HG03175 (cell line): Measurements from ENCODE around the gene MUC13.

Experiments used
- ATAC-seq: cut with Tn5 transposase; IDR thresholded peaks from one replicate; pipeline ENCODE4 v1.9.1; 2021; ENCODE audit warnings: mild to moderate bottlenecking, moderate library complexity; ENCODE audit not compliant: unreplicated experiment

The MUC13 gene

DNA sequence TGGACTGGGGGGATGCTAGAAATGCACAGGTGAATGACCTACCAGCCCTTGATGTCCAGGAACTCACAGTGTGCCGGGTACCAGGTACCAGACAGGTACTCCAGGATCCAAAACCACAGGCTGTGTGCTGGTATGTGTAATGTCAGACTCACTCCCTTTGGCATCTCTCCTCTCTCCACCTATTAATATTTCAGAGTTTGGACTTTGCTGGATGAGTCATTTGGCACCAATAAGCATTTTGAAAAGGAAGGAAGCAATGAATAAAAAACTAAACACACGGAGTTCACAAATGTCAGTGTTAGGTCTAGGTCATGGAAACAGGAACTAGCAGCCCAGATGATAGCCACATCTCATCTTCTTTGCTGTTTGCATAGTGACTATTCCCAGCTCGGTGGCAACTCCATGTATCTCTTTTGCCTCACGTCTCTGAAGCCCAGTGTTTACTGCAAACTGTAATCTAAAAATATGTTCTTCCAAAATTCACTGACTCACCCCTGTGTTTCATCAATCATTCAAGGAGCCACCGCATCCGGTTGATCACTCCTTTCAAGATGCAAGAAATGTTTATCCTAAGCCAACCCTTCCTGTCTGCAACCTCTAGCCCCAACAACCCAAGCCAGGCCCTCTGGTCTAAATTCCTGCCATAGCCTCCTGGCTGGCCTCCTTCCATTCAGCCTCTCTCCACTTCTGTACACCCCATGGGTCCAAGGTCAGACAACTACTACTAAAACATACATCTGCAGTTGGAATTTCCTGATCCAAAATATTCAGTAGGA is 55.8 kb downstream of the MUC13 start:
- ATAC-seq, result peak; percentile 52

DNA sequence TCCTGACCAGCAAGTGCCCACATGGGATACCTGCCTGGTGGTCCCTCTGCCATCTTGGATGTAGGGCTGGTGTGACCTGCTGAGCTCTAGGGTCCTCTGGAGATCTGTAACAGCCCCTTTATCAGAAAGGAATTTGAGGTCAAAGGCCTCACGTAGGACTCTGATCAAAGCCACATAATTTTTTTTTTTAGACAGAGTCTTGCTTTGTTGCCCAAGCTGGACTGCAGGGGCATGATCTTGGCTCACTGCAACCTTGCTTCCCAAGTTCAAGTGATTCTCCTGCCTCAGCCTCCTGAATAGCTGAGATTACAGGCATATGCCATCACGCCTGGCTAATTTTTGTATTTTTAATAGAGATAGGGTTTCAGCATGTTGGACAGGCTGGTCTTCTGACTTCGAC is 56.9 kb downstream of the MUC13 start:
- ATAC-seq, result no peak

DNA sequence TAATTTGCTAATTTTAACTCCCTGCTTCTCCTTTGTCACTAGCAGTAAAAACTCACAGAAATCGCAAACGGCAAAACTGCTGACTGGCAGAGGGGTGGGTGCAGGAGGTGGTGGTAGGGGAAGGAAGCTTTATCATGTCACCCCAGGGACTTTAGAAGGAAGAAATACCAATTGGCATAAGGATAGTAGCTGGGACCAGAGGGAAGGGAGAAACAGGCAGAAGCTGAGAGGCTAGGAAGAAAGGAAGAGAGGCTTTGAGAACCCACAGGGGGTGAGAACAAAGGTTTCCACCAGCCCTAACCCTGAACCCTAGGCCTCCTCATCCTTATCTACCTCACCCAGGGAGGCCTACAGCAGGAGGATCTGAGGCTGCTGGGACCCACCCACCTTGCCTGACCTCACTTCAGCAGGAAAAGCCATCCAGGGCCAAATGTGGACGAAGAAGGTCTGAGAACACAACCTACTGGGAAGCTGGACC is 58.1 kb downstream of the MUC13 start:
- no peak for ATAC-seq

DNA sequence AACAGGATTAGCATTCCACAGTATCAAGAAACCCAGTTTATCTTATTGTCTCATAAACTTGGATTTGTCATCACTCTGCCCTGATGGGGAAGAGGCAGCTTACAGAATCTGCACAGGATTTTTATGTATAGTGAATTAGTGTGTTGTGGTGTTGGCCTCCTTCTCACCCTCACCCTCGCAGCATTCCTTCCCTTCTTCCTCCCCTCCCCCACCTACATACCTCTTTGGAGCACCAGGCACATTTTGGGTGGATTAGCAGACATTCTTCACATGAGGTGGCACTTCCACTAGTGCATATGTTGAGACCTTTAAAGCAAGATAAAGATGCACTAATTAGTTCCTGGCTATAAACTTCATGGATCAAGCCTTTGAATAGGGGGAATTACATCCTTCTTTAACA is 61.3 kb downstream of the MUC13 start:
- no peak for ATAC-seq

DNA sequence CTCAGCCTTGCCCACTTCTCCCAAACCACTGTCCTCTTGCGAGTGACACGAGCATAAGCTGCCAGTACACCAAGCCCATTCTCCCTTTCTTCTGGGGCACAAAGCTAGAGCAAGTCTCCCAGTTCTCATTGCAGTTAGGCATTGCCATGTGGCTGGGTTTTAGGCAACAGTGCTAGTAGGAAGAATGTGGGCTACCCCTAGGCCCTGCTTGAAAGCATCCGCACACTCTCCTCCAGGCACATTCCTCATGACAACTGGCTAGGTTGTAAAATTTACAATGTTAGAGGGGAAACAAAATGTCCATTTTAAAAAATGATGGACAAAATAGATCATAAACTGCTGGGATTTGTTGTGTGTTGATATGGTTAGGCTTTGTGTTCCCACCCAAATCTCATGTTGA is 67.0 kb downstream of the MUC13 start:
- no peak for ATAC-seq

DNA sequence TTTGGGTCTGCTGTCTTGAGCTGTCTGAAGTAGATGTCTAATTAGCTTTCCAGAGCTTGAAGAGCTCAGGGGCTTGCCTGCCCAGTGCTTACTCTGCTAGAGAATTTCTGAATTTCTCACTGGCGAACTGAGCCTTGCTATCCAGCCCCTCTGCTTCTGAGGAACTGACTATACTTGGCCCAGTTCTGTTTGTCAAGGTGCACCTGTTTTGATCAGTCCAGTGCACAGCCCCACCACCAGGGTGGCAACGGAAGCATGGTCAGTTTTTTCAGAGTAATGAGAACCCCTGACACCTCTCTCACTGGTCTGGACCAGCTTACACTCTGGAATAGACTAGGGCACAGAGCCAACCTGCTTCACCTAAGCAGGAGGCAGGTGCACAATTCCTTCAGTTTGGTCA is 72.5 kb downstream of the MUC13 start:
- no peak for ATAC-seq

DNA sequence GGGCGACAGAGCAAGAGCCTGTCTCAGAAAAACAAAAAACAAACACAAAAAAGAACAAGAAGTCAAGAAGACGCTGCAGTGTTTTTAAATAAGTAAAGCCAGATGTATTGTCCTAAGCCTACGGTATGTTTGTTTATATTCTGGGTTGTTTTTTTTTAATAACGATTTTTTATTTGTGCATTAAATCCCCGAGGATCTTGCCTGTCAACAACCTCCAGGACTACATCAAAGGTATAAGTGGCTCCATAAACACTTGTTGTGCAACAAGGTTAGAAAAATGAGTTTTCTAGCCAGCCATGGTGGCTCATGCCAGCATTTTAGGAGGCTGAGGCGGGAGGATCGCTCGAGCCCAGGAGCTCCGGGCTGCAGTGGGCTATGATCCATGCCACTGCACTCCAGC is 73.5 kb downstream of the MUC13 start:
- ATAC-seq, result no peak

DNA sequence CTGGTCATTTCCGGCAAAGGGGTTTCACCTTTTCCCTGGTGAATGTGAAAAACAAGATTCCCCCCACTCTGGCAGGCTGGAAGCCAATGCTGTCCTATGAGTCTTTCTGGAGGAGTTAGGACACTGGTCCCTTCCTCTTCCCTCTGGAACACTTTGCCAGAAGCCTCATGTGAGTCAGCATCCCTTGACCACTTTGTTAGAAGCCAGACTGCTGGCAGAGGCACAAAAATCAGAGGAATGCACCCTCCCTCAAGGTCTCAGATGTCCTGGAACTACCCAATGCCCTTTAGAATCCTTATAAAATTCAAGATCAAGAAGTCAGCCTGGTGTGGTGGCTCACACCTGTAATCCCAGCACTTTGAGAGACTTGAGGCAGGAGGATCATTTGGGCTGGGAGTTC is 74.0 kb downstream of the MUC13 start:
- ATAC-seq, result no peak

DNA sequence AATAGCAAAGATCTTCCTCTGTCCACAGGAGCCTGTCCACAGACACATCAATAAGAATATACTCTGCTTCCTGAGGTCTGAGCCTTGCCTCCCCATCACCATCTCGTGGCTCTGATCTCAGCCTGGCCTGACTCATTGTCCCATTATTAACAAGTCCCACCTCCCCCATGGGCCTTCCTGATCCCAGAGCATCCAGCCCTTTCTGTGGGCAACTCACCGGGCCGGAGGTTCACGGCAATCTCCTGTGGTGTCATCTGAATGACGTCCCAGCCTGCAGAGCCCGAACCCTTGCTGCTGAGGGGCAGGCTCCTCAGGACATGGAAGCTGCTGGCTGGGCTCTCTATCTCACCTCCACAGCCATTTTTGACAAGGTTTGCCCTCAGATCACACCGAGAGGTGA is 75.5 kb downstream of the MUC13 start:
- ATAC-seq, result no peak

DNA sequence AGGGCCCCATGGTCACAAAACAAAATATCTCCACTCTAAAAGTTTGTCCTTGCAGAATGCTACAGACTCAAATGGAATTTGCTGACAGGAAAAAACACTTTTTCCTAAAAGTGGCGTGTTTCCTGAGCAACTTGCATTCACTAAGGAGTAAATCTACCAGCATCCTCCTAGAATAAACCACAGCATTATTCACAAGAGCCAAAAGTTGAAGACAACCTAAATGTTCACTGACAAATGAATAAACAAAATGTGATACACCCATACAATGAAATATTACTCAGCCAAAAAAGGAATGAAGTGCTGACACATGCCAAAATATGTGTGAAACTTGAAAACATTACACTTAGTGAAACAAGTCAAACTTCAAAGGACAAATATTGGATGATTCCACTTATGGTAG is 76.3 kb downstream of the MUC13 start:
- ATAC-seq, result no peak

DNA sequence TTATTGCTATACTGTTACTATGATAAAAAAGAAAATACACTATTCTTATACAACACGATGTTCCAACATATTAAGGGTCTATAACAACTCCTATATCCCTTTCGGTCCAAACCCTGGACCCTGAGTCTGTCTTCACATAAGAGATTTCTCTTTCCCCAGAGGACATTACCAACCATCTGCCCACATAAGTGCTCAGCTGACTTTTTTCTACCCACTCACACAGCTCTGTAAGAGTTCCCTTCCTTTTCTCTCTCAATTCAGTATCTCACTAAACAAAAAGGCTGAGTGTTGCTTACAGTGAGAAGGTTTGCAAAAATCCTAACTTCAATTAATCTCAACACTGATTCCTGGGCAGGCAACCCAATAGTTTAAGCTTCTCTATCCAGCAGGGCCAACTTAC is 77.9 kb downstream of the MUC13 start:
- ATAC-seq, result no peak
